Measurements from ENCODE around the gene SUCLG2.

- no peak for TF ChIP-seq CREB5 (CRISPR knock-in tag; IDR thresholded peaks at IDR 0.05; ENCODE audit: low read depth)
- TF ChIP-seq GLIS3 (CRISPR knock-in tag; IDR thresholded peaks at IDR 0.05) = no peak
- TF ChIP-seq CSDC2 (CRISPR knock-in tag; IDR thresholded peaks at IDR 0.05) = no peak
- TF ChIP-seq ZFP30 (CRISPR knock-in tag; IDR thresholded peaks at IDR 0.05) = no peak
- no peak for TF ChIP-seq ZNF70 (CRISPR knock-in tag; IDR thresholded peaks at IDR 0.05)
- TF ChIP-seq PATZ1 (CRISPR knock-in tag; IDR thresholded peaks at IDR 0.05; ENCODE audit: borderline replicate concordance) = no peak
- no peak for TF ChIP-seq TOX (CRISPR knock-in tag; IDR thresholded peaks at IDR 0.05; ENCODE audit: borderline replicate concordance)
Observed at GRCh38 chr3:67509471-67510075, 144.8 kb downstream of the SUCLG2 start.

Data from SK-N-SH treated with all-trans-retinoic acid at 6 μM for 48 hours (cell line).